Gastrocnemius medialis (tissue), 4 donors: ENCODE results near the gene TRPV6.

Experiments used
- CTCF ChIP-seq, 5 experiments: fragments of 450-650 bp in 3 of 5; fragments of 200-600 bp in 2 of 5; sonication (generic) in 2 of 5; IDR thresholded peaks in 4 of 5; conservative IDR thresholded peaks in 1 of 5; 1 replicate in 4 of 5; 2 replicates in 1 of 5; pipeline ENCODE4 v1.5.1; 2016 to 2019; ENCODE audit warnings: antibody characterized with exemption in 5 of 5, mild to moderate bottlenecking in 3 of 5, moderate library complexity in 3 of 5
- POLR2A ChIP-seq, 2 donors: fragments of 450-650 bp; IDR thresholded peaks; one replicate each; pipeline ENCODE4 v1.6.1; 2017; ENCODE audit warnings: antibody characterized with exemption in 2 of 2, mild to moderate bottlenecking in 2 of 2, moderate library complexity in 2 of 2

GRCh38 chr7:142847353-142847752, 38.2 kb downstream of the TRPV6 start:
- TF ChIP-seq CTCF (IDR thresholded peaks at IDR 0.05 in 4 of 5, conservative IDR thresholded peaks at IDR 0.05 in 1 of 5): no peak
- TF ChIP-seq POLR2A (IDR thresholded peaks at IDR 0.05): no peak
